Middle frontal gyrus (tissue), 1 donor: ENCODE results near the gene SMYD3.

Experiments
- DNase-seq: peaks from one replicate; pipeline ENCODE4 v3.0.0-alpha.2; 2015; ENCODE audit warnings: low spot score; ENCODE audit errors: extremely low spot score

The SMYD3 gene

DNA sequence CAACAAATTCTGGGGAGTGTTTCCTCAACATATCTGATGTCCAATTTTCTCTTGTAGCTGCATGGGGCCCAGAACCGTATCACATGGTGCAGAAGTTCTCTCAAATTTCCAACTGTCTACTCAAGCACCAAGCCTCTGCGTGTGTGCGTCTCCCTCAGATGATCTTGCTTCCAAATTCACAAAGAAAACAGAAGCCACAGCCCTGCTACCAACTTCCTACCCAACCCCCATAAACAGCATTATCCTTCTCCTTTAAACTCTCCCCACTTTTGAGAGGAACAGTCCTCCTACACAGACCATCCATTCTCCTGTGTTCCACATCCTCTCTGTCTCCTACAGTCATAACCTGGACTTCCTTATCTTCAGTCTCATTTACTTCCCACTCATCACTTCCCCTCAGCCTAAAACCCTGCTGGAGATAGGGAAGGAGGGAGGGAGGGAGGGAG, 354.1 kb downstream of the SMYD3 start:
- no peak for DNase-seq

DNA sequence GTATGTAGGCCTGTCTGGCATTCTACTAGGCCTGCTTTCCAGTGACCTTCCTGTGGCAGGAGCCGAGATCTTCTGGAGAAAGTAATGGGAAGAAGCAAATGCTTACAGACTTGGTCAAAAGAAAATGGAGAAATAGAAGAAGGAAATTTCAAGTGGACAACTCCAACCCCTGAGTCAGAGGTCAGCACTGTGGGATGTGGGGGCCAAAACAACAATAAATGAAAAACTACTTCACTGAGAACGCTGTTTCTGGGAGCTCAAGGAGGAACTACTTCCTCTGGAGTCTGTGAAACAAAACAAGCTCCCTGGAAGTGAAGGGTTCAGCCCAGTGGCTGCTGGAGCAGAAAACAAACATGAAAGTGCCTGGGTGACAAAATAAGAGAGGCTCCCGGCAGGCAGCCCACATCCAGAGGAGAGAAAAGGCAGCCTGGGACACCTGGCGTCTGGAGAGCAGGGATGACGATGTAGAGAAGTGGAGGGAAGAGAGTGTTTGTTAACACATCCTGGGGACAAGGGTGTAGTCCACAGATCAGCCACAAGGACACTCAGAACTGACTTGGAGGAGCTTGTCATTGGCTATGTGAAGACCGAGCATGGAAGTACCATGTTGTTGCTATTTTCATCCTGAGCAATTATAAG, 355.2 kb downstream of the SMYD3 start:
- DNase-seq, result no peak

- DNase-seq, result no peak
Observed at GRCh38 chr1:246149543-246149942, 357.5 kb downstream of the SMYD3 start.

- DNase-seq, result no peak
Observed at GRCh38 chr1:246147524-246148461, 359.3 kb downstream of the SMYD3 start.

DNA sequence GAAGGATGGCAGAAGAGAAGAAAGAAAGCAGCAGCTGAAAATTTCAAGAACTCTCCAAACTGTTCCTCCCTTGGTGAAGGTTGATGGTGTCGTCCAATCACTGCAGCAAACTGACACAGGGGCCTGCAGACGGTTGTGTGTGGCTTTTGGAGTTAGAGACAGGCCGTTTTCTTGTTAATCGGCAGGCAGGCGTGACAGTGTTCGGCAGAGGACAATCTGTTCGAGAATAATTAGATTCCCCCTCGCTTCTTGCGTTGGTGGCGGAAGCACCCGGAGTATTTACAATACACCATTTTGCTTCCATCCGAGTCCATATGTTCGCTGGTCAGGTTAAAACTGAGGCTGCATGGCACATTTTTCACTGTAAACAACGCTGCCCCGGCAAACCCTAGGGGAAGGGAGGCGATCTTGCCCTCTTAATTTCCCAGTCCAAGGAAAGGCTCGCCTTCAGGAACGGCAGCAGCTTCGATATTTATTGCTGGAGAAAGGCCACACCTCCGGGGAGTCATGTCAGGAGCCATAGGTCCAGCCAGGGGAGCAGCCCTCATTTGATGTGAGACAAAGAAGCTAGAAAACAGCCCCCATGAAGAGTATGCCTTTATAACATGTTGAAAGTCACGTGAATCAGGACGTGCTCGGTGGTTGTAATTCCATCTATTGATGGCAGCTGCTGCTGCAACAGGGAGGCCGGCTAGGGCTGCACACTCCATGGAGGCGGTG, 360.1 kb downstream of the SMYD3 start:
- DNase-seq, result no peak

- no peak for DNase-seq
Observed at GRCh38 chr1:246145900-246146299, 361.2 kb downstream of the SMYD3 start.

DNA sequence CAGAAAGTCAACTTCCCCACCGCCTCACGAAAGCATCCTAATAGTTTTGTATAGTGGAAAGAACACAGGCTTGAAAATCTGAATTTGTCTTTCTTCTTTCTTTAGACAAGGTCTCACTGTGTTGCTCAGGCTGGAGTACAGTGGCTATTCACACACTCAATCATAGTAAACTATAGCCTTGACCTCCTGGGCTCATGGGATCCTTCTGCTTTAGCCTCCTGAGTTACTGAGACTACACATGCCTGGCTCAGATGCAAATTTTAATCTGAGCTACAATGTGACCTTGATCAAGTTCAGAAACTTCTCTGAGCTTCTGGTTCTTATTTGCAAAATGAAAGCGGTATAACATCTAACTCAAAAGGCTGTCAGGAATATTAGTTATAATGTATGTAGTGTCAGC, 362.1 kb downstream of the SMYD3 start:
- DNase-seq, result no peak

- no peak for DNase-seq
Observed at GRCh38 chr1:246142320-246142893, 364.7 kb downstream of the SMYD3 start.

DNA sequence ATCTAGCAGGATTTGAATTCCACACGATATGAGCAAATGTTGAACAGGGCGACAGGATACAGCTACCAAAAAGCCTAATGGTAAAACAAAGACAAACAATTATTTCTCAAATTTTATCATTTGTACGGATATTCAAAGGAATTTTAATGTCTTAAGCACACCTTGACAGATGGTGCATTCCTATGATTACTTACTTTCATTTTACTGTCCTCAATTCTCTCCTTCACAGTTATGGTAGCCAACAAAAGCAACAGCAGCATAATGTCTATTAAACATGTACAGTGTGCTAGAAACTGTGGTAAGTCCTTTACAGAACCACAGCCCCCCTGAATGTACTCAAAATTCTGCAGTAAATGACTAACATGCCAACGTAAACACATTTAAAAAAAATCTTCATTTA, 365.8 kb downstream of the SMYD3 start:
- DNase-seq, result no peak

DNA sequence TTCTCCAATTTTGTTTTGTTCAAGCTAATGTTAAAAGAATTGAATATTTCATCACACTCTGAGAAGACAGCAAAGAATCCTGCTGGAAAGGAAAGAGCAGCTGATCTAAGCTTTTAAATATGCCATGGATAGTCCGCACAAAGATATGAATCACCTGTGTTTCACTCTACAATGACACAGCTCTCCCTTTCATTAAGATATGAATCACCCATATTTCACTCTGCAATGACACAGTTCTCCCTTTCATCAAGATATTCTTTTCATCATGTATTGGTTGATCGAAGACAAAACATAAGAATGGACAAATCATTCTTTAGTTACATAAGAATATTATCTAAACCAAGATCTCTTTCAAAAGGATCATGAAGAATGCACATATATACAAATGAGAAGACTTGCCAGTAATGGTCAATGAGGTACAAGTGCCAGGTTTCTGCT, 367.3 kb downstream of the SMYD3 start:
- no peak for DNase-seq

- no peak for DNase-seq
Observed at GRCh38 chr1:246138781-246139180, 368.3 kb downstream of the SMYD3 start.

- no peak for DNase-seq
Observed at GRCh38 chr1:246136477-246136876, 370.6 kb downstream of the SMYD3 start.

- DNase-seq, result no peak
Observed at GRCh38 chr1:246134789-246135188, 372.3 kb downstream of the SMYD3 start.

- no peak for DNase-seq
Observed at GRCh38 chr1:246131095-246131494, 376.0 kb downstream of the SMYD3 start.

DNA sequence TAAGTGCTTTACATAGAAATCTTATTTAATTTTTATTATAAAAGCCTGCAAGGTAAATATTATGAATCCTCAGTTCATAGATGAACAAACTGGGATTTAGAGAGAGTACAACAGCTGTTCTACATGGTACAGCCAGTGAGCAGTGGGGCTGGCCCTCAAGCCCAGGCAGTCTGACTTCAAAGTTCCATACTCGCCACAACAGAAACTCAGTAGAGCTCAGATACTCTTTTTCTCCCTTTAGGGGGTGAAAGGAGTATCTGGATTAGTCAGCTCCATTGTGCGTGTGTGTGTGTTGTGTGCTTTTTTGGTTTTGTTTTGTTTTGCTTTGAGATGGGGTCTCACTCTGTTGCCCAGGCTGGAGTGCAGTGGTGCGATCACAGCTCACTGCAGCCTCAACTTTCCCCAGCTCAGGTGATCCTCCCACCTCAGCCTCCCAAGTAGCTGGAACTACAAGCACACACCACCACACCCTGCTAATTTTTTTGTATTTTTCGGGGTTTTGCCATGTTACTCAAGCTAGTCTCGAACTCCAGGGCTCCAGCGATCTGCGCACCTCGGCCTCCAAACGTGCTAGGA, 378.5 kb downstream of the SMYD3 start:
- DNase-seq, result no peak

GRCh38 chr1:246126580-246126979, 380.5 kb downstream of the SMYD3 start:
- DNase-seq, result no peak

- no peak for DNase-seq
Observed at GRCh38 chr1:246122071-246122470, 385.0 kb downstream of the SMYD3 start.

DNA sequence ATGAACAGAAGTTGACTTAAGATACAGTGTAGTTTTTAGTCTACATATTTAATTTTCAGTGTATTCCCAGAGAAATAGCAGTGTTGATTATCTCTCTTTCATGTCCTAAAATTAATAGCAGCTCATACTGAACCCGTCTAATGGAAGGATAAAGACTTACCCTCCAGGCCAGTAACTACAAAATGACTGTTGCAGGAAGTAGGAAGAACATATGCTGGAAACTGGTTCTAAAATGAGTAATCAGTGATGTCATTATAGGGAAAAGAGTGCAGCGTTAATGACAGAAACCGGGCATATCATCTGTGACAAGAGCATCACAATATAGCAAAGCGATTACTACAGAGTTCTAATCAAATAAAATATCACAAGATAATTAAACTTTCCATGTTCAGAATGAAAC, 385.5 kb downstream of the SMYD3 start:
- no peak for DNase-seq

DNA sequence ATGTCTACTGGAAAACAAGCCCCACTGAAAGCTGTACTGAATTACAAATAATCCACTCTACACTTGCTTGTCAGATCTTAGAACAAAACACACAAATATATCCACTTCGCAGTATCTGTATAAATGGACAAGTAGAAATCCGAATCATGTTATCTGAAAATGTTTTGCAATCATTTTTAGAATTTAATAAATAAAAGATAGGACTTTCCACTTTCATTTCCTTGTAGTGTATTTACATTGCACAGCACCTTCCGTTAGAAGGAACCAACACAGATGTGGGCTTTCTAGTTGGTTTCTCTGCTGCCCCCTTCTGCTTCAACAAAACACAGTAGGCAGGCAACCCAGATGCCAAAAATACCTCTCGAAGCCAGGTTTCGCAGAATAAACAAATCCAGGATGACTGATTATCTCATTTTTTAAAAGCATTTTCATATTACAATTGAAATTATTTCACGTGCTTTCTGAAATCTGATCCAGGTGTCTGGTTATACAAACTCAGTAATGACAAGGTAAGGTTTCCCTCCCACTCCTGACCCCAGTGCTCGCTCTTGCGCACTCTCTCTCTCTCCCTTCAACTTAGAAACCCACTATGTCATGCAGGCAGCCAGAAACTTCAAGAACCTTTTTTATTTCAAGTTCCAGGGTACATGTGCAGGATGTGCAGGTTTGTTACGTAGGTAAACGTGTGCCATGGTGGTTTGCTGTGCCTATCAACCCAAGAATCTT, 389.9 kb downstream of the SMYD3 start:
- DNase-seq, result no peak

DNA sequence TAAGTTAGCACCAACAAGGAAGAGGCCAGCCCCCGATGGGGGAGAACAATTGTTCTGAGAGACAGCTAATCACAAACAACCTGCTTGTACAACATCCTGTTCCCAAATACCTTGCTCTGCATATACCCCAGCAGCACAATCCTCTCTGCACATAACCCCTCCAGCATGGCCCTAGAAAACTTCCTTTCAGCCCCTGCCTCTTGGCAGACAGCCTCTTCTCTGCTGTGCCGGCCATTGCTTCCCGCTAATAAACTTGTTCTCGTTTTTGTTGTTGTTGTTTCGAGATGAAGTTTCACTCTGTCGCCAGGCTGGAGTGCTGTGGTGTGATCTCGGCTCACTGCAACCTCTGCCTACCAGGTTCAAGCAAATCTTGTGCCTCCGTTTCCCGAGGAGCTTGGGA, 392.7 kb downstream of the SMYD3 start:
- no peak for DNase-seq
